Thyroid gland (tissue), 4 donors: ENCODE data around the gene POLR3GL. TPM values are rescaled to one million over a fixed set of nuclear protein-coding genes. Genes with fewer than 3 reads are reported as not detected.

ENCODE experiments used
- DNase-seq, 2 donors: peaks; one replicate each; pipeline ENCODE4 v3.0.0-alpha.2; 2019
- H3K27ac ChIP-seq, 3 donors: fragments of 200-600 bp; sonication (generic); 1 replicate in 2 of 3; 2 replicates in 1 of 3; pipeline ENCODE4 v1.5.1; 2016 to 2019; ENCODE audit warnings: mild to moderate bottlenecking in 1 of 3, moderate library complexity in 1 of 3
- H3K27me3 ChIP-seq: fragments of 200-600 bp; sonication (generic); one replicate; pipeline ENCODE4 v1.5.1; 2019
- H3K36me3 ChIP-seq, 2 donors: fragments of 200-600 bp; sonication (generic); one replicate each; pipeline ENCODE4 v1.5.1; 2016 to 2019
- H3K4me1 ChIP-seq, 2 donors: fragments of 200-600 bp; sonication (generic); one replicate each; pipeline ENCODE4 v1.5.1; 2017 to 2019
- H3K4me3 ChIP-seq, 3 donors: fragments of 200-600 bp; sonication (generic); replicated peaks in 1 of 3; 1 replicate in 2 of 3; 2 replicates in 1 of 3; pipeline ENCODE4 v1.5.1; 2016; ENCODE audit warnings: mild to moderate bottlenecking in 1 of 3
- H3K9me3 ChIP-seq: fragments of 200-600 bp; sonication (generic); one replicate; pipeline ENCODE4 v1.5.1; 2017
- CTCF ChIP-seq, 6 experiments: fragments of 200-600 bp in 3 of 6; fragments of 450-650 bp in 3 of 6; sonication (generic) in 3 of 6; IDR thresholded peaks; one replicate each; pipeline ENCODE4 v1.5.1; 2016 to 2019; ENCODE audit warnings: antibody characterized with exemption in 6 of 6, mild to moderate bottlenecking in 2 of 6, inconsistent platforms in 1 of 6, moderate library complexity in 1 of 6
- POLR2A ChIP-seq, 2 donors: fragments of 450-650 bp; IDR thresholded peaks; one replicate each; pipeline ENCODE4 v1.6.1; 2017; ENCODE audit warnings: antibody characterized with exemption in 2 of 2, mild to moderate bottlenecking in 2 of 2, moderate library complexity in 1 of 2
- WGBS, 2 donors: methylation state at CpG; one replicate each; pipeline ENCODE4 v1.1.5; 2017; 5-methylcytosine and 5-hydroxymethylcytosine counted together
- intact Hi-C: fragments of 100-400 bp; cut with DNase I; formaldehyde crosslinking; loops from one replicate; pipeline ENCODE4 v1.15.1; 2023
- total RNA-seq, 4 donors: library from RNA; depleted of rRNA; stranded (reverse); fragments of >200 nt; gene quantifications; one replicate each; pipeline ENCODE4 v1.2.3, GENCODE V29; 2016

Gene POLR3GL
- total RNA-seq, 4 donors from 2014 or later, result 12.5 to 36.4 (median 22.7) TPM

GRCh38 chr1:145985502-145986439 is 21.3 kb downstream of the POLR3GL start:
- Histone ChIP-seq H3K36me3 (no peaks in the 10 kb centered on the region), H3K9me3 (no peaks in the 10 kb centered on the region), H3K4me1 (peaks cover 45 to 86% of the 10 kb centered on the region in 2 donors), H3K27me3 (no peaks in the 10 kb centered on the region), H3K27ac (peak overlapping the region; percentile 72 to 98 (median 96)), H3K4me3 (no peak overlapping the region)
- intact Hi-C loops, result no loop called here
- WGBS, 2 donors, result 61 to 68% methylated on average over 15 of the region's 15 CpGs
- no peak for TF ChIP-seq POLR2A (IDR thresholded peaks at IDR 0.05)
- no peak for TF ChIP-seq CTCF (IDR thresholded peaks at IDR 0.05)
- DNase-seq, result peak; percentile 25 to 41

- 98% methylated on average over 6 of the region's 6 CpGs for WGBS, 2 donors
- Histone ChIP-seq H3K27me3 (no peaks in the 10 kb centered on the region), H3K4me3 (no peak overlapping the region), H3K4me1 (peaks cover 38 to 81% of the 10 kb centered on the region in 2 donors), H3K36me3 (no peaks in the 10 kb centered on the region), H3K27ac (peak overlapping the region; percentile 71 to 98 (median 96)), H3K9me3 (no peaks in the 10 kb centered on the region)
- peak in 1 of 2 donors; percentile 1 for DNase-seq
- intact Hi-C loops, result no loop called here
- TF ChIP-seq POLR2A (IDR thresholded peaks at IDR 0.05) (no peak), CTCF (IDR thresholded peaks at IDR 0.05) (no peak)
Measured at GRCh38 chr1:145986551-145986950, 22.1 kb downstream of the POLR3GL start.

GRCh38 chr1:145987926-145988325 is 23.4 kb downstream of the POLR3GL start:
- no peak overlapping the region for H3K4me3 ChIP-seq
- 96 to 97% methylated on average over 1 of the region's 1 CpG for WGBS, 2 donors
- intact Hi-C loops, result no loop called here
- H3K27ac ChIP-seq, result peak overlapping the region; percentile 47 to 96 (median 94)
- H3K9me3 ChIP-seq, result no peaks in the 10 kb centered on the region
- TF ChIP-seq CTCF (IDR thresholded peaks at IDR 0.05), result no peak
- no peak for TF ChIP-seq POLR2A (IDR thresholded peaks at IDR 0.05)
- H3K36me3 ChIP-seq, result peaks cover 11 to 12% of the 10 kb centered on the region in 2 donors
- H3K27me3 ChIP-seq, result no peaks in the 10 kb centered on the region
- peaks cover 38 to 68% of the 10 kb centered on the region in 2 donors for H3K4me1 ChIP-seq
- DNase-seq, result no peak

- TF ChIP-seq CTCF (IDR thresholded peaks at IDR 0.05) (no peak), POLR2A (IDR thresholded peaks at IDR 0.05) (no peak)
- Histone ChIP-seq H3K27me3 (no peaks in the 10 kb centered on the region), H3K9me3 (no peaks in the 10 kb centered on the region), H3K4me1 (peaks cover 29 to 59% of the 10 kb centered on the region in 2 donors), H3K27ac (peak overlapping the region; percentile 47 to 96 (median 94)), H3K36me3 (peaks cover 20% of the 10 kb centered on the region in 2 donors), H3K4me3 (no peak overlapping the region)
- intact Hi-C loops, result no loop called here
- WGBS, 2 donors, result 51 to 63% methylated on average over 5 of the region's 5 CpGs
- DNase-seq, result peak; percentile 27 to 39
Measured at GRCh38 chr1:145988773-145989172, 24.3 kb downstream of the POLR3GL start.
